MM.1S (cell line): Measurements from ENCODE around the gene BAZ1A.

Source experiments
- DNase-seq: peaks from one replicate; pipeline ENCODE4 v3.0.0-alpha.2; 2015
- H2AFZ ChIP-seq: fragments of 300-600 bp; sonication (generic); 2 replicates; pipeline ENCODE4 v1.6.0; 2016; ENCODE audit warnings: antibody characterized with exemption, low read length
- H3F3A ChIP-seq: fragments of 300-600 bp; sonication (generic); 2 replicates; pipeline ENCODE4 v1.6.1; 2016; ENCODE audit warnings: mild to moderate bottlenecking, antibody characterized with exemption, low read length, moderate library complexity, mixed read lengths; ENCODE audit not compliant: insufficient read depth
- H3K27ac ChIP-seq: fragments of 300-600 bp; sonication (generic); 2 replicates; pipeline ENCODE4 v1.5.1; 2016; ENCODE audit warnings: mild to moderate bottlenecking, low read length
- H3K27me3 ChIP-seq: fragments of 300-600 bp; sonication (generic); replicated peaks from 2 replicates; pipeline ENCODE4 v1.6.0; 2016; ENCODE audit warnings: low read length; ENCODE audit not compliant: insufficient read depth
- H3K36me3 ChIP-seq: fragments of 300-600 bp; sonication (generic); replicated peaks from 2 replicates; pipeline ENCODE4 v1.6.1; 2016; ENCODE audit warnings: mild to moderate bottlenecking, low read length, mixed read lengths; ENCODE audit not compliant: insufficient read depth
- H3K4me1 ChIP-seq: fragments of 300-600 bp; sonication (generic); 2 replicates; pipeline ENCODE4 v1.6.1; 2016; ENCODE audit warnings: low read length, mixed read lengths
- H3K4me2 ChIP-seq: fragments of 300-600 bp; sonication (generic); 2 replicates; pipeline ENCODE4 v1.6.0; 2016; ENCODE audit warnings: low read depth, low read length
- H3K4me3 ChIP-seq: fragments of 300-600 bp; sonication (generic); 2 replicates; pipeline ENCODE4 v1.5.1; 2016; ENCODE audit warnings: low read length, mixed read lengths
- H3K79me2 ChIP-seq: fragments of 300-600 bp; sonication (generic); 2 replicates; pipeline ENCODE4 v1.6.1; 2016; ENCODE audit warnings: mixed run types, low read length, mixed read lengths
- H3K9ac ChIP-seq: fragments of 300-600 bp; sonication (generic); 2 replicates; pipeline ENCODE4 v1.6.1; 2016; ENCODE audit warnings: low read length, mixed read lengths
- H3K9me2 ChIP-seq: fragments of 300-600 bp; sonication (generic); replicated peaks from 2 replicates; pipeline ENCODE4 v1.6.1; 2016; ENCODE audit warnings: mild to moderate bottlenecking, low read length, mixed read lengths; ENCODE audit not compliant: insufficient read depth
- H3K9me3 ChIP-seq: fragments of 300-600 bp; sonication (generic); replicated peaks from 2 replicates; pipeline ENCODE4 v1.6.1; 2016; ENCODE audit warnings: mild to moderate bottlenecking, low read length, mixed read lengths; ENCODE audit not compliant: insufficient read depth
- H4K20me1 ChIP-seq: fragments of 300-600 bp; sonication (generic); 2 replicates; pipeline ENCODE4 v1.6.1; 2016; ENCODE audit warnings: mild to moderate bottlenecking, low read length, moderate library complexity, mixed read lengths; ENCODE audit not compliant: insufficient read depth
- CTCF ChIP-seq: fragments of 300-600 bp; sonication (generic); IDR thresholded peaks from 2 replicates; pipeline ENCODE4 v1.5.1; 2016; ENCODE audit warnings: antibody characterized with exemption, low read length, mixed read lengths
- EZH2 ChIP-seq: fragments of 300-600 bp; sonication (generic); optimal IDR thresholded peaks from 2 replicates; pipeline ENCODE3; 2017; ENCODE audit warnings: low read depth, mild to moderate bottlenecking, antibody characterized with exemption, low read length, mixed read lengths
- EZH2phosphoT487 ChIP-seq: fragments of 300-600 bp; sonication (generic); IDR thresholded peaks from 2 replicates; pipeline ENCODE4 v1.6.1; 2018; ENCODE audit warnings: antibody characterized with exemption, low read length

Gene BAZ1A

GRCh38 chr14:34853041-34853440 lies 22.1 kb downstream of the BAZ1A start:
- H3K4me2 ChIP-seq = no peak overlapping the region
- no peaks in the 10 kb centered on the region for H3F3A ChIP-seq
- H3K4me1 ChIP-seq = no peaks in the 10 kb centered on the region
- no peak overlapping the region for H3K4me3 ChIP-seq
- H3K79me2 ChIP-seq = no peaks in the 10 kb centered on the region
- TF ChIP-seq EZH2phosphoT487 (no peak), CTCF (no peak), EZH2 (no peak)
- H3K27me3 ChIP-seq = no peaks in the 10 kb centered on the region
- no peak overlapping the region for H3K9ac ChIP-seq
- H3K36me3 ChIP-seq = no peaks in the 10 kb centered on the region
- H3K9me3 ChIP-seq = no peaks in the 10 kb centered on the region
- no peak overlapping the region for H3K27ac ChIP-seq
- no peaks in the 10 kb centered on the region for H3K9me2 ChIP-seq
- H2AFZ ChIP-seq = no peak overlapping the region
- DNase-seq = no peak
- H4K20me1 ChIP-seq = no peaks in the 10 kb centered on the region

- no peaks in the 10 kb centered on the region for H4K20me1 ChIP-seq
- H3K9ac ChIP-seq = no peak overlapping the region
- no peaks in the 10 kb centered on the region for H3K36me3 ChIP-seq
Measured at GRCh38 chr14:34851395-34851794, 23.8 kb downstream of the BAZ1A start.

GRCh38 chr14:34845869-34846268 lies 29.3 kb downstream of the BAZ1A start:
- Histone ChIP-seq H3K4me2 (no peak overlapping the region), H3K9me3 (no peaks in the 10 kb centered on the region), H3K4me1 (no peaks in the 10 kb centered on the region), H4K20me1 (no peaks in the 10 kb centered on the region), H3F3A (no peaks in the 10 kb centered on the region), H3K27ac (no peak overlapping the region), H3K36me3 (no peaks in the 10 kb centered on the region), H3K9me2 (no peaks in the 10 kb centered on the region), H3K4me3 (no peak overlapping the region), H3K27me3 (no peaks in the 10 kb centered on the region), H2AFZ (no peak overlapping the region), H3K79me2 (no peaks in the 10 kb centered on the region), H3K9ac (no peak overlapping the region)
- DNase-seq = no peak
- TF ChIP-seq CTCF = no peak
- no peak for TF ChIP-seq EZH2
- TF ChIP-seq EZH2phosphoT487 = no peak

More at GRCh38 chr14:34851395-34851794, 23.8 kb downstream of the BAZ1A start:
- Histone ChIP-seq H3K27ac (no peak overlapping the region), H3K9me3 (no peaks in the 10 kb centered on the region), H3K4me3 (no peak overlapping the region), H3K9me2 (no peaks in the 10 kb centered on the region), H3K4me1 (no peaks in the 10 kb centered on the region), H3K79me2 (no peaks in the 10 kb centered on the region), H3F3A (no peaks in the 10 kb centered on the region), H3K4me2 (no peak overlapping the region), H3K27me3 (no peaks in the 10 kb centered on the region), H2AFZ (no peak overlapping the region)
- no peak for TF ChIP-seq EZH2
- TF ChIP-seq CTCF = no peak
- no peak for TF ChIP-seq EZH2phosphoT487
- no peak for DNase-seq
